ENCODE measurements around the gene TMIGD1. TPM values are rescaled to one million over a fixed set of nuclear protein-coding genes. Genes with fewer than 3 reads are reported as not detected.

TMIGD1 gene, protein sequence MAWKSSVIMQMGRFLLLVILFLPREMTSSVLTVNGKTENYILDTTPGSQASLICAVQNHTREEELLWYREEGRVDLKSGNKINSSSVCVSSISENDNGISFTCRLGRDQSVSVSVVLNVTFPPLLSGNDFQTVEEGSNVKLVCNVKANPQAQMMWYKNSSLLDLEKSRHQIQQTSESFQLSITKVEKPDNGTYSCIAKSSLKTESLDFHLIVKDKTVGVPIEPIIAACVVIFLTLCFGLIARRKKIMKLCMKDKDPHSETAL
- total RNA-seq: not detected

DNA sequence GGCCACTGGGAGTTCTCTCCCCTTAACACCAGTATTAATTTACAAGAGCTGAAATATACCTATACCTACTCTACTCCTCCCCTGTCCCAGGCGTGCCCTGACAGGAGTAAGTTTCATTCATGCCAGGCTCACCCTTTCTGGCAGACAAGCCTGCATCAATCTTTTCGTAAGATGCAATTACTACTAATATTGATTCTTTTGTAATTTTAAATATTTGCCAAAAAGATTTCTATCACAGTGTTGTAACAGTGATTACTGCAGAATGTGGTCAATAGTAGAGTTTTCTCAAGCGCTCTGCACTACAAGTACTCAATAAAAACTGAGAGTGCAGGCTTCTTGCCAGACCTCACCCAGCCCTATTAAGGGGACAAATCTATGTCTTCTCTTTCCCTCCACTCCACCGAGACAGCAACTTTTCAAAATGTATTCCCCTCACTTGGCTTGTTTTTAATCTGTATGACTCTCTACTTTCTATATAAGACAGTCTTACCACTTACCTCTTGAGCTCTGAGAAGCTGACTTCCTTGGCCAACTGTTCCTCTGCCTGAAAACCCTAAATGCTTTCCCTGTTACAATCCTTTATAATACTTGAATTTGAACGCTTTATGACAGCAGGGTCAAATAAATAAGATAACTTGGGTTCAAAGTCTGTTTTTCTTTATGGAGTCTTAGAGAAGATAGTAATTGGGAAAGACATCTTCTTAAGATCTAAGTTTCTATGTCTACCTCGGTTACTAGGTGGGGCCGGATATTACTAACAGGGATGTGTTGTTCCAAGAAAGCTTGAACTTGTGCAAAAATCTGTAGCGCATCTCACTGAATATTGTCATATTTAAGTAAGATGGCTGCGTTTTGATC, at the start of gene TMIGD1:
Gene TMIGD1 (minus strand): TSS at position 555 of the 858 bp plus-strand sequence. CDS start 1,924 bp downstream, outside the sequence.
- DNase-seq (ENCODE audit: low spot score in 2 of 2): peak in 1 of 2 donors; percentile 62
- intact Hi-C loops (cut with DNase I; ENCODE audit: low total_unique reads): loop anchor here (10.0 kb wide), 1 partner anchor 209 kb away; no protein-coding TSS in a partner anchor
- WGBS, 2 donors: 46 to 59% methylated on average over 9 of the region's 9 CpGs
- TF ChIP-seq, protein P1, sequence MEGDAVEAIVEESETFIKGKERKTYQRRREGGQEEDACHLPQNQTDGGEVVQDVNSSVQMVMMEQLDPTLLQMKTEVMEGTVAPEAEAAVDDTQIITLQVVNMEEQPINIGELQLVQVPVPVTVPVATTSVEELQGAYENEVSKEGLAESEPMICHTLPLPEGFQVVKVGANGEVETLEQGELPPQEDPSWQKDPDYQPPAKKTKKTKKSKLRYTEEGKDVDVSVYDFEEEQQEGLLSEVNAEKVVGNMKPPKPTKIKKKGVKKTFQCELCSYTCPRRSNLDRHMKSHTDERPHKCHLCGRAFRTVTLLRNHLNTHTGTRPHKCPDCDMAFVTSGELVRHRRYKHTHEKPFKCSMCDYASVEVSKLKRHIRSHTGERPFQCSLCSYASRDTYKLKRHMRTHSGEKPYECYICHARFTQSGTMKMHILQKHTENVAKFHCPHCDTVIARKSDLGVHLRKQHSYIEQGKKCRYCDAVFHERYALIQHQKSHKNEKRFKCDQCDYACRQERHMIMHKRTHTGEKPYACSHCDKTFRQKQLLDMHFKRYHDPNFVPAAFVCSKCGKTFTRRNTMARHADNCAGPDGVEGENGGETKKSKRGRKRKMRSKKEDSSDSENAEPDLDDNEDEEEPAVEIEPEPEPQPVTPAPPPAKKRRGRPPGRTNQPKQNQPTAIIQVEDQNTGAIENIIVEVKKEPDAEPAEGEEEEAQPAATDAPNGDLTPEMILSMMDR (IDR thresholded peaks at IDR 0.05): no peak
- TF ChIP-seq POLR2A (IDR thresholded peaks at IDR 0.05): no peak
- no peak within 1 kb of the TSS for H3K4me3 ChIP-seq (ENCODE audit: low read depth, poor library complexity, severe bottlenecking)

DNA sequence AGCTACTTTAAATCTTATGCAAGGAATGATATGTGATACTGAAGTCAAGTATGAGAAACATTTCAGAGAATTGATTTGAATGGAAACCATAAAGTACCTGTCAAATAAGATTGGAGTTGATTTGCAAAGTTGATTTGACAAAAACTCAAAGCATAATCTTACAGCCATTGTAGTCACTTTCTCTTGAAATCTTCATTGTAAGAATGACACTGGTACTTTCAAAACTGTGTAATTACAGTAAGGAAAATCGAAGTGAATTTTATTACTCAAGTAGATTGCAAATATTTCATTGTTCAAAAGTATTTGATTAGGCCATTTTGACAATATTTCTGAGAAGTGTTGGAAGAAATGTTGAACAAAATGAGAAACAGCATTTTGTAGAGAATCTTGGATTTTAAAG, 48.5 kb upstream of the TMIGD1 start:
- TF ChIP-seq, protein P1 (IDR thresholded peaks at IDR 0.05): no peak
- no peak for TF ChIP-seq POLR2A (IDR thresholded peaks at IDR 0.05)
- intact Hi-C loops (cut with DNase I; ENCODE audit: low total_unique reads): no loop called here
- 80 to 81% methylated on average over 1 of the region's 1 CpG for WGBS, 2 donors
- no peak for DNase-seq (ENCODE audit: low spot score in 2 of 2)
- H3K4me3 ChIP-seq (ENCODE audit: low read depth, poor library complexity, severe bottlenecking): no peak overlapping the region

DNA sequence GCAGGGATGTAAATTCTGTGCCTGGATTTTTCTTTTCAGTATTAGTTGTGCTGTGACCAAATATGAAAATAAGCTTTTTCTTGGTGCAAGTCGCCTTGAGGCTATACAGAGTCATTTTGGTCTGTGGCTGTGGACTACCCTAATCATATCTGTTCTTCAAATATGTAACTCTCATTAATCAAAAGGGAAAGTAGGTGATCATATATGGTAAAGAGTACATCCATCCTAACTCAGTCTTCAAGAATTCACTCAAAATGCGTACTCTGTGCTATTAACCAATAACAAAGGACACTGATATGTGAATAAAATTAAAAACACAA, 47.4 kb upstream of the TMIGD1 start:
- WGBS, 2 donors: 73 to 89% methylated on average over 2 of the region's 2 CpGs
- no peak overlapping the region for H3K4me3 ChIP-seq (ENCODE audit: low read depth, poor library complexity, severe bottlenecking)
- intact Hi-C loops (cut with DNase I; ENCODE audit: low total_unique reads): no loop called here
- no peak for DNase-seq (ENCODE audit: low spot score in 2 of 2)
- TF ChIP-seq, protein P1 (IDR thresholded peaks at IDR 0.05): no peak
- TF ChIP-seq POLR2A (IDR thresholded peaks at IDR 0.05): no peak

DNA sequence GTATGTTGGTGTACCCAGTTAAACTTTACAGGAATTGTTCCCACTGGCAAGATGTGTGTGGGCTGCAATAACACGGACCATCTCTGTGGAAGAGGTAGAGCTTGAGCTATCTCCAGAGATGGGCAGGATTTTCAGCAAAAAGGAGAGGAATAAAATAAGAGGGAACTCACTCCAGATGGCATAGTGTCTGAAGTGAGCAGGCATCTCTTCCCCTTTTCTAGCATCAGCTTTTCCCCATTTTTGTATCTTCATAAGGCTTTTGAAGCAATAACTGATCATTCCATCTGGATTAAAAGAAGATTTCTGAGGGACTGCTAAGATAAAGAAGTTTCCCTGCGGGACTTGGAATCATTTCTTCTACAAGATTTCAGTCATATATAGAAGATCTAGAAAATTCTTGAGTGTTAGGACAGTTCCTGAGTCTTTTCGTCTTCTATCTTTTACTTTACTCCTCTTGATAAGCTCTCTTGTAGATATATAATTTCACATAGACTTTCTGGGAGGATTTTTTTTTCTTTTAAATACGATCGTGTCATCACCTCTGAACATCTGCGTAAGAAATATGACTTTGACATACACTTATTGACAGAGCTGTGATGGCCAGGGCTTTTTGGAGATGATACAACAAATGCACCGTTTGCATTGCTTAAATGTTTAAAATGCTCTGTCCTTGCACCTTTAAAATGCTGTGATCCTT, 46.9 kb upstream of the TMIGD1 start:
- WGBS, 2 donors: 54 to 56% methylated on average over 7 of the region's 7 CpGs
- TF ChIP-seq, protein P1 (IDR thresholded peaks at IDR 0.05): no peak
- TF ChIP-seq POLR2A (IDR thresholded peaks at IDR 0.05): no peak
- DNase-seq (ENCODE audit: low spot score in 2 of 2): no peak
- intact Hi-C loops (cut with DNase I; ENCODE audit: low total_unique reads): no loop called here
- no peak overlapping the region for H3K4me3 ChIP-seq (ENCODE audit: low read depth, poor library complexity, severe bottlenecking)

DNA sequence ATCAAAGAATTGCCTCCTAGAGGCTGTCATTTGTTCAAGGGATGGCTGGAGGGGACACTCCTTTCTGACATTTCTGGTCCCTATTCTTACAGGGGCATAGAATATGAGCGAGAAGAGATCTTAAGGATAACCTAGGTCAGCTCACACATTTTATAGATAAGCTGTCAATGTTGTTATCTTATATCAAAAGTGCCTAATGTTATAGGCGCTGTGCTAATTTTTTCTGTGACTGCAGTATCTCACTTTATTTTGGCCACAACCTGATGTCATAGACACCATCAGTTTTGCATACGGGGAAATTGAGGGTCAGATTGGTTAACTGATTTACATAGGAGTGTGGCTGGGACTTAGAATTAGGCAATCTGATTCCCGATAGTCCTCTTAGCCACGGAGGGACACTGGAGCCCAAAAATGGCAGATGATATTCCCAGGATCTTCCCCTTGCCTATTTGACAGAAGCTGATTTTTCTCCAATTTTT, 46.1 kb upstream of the TMIGD1 start:
- no peak for TF ChIP-seq POLR2A (IDR thresholded peaks at IDR 0.05)
- TF ChIP-seq, protein P1 (IDR thresholded peaks at IDR 0.05): no peak
- WGBS, 2 donors: 13 to 15% methylated on average over 5 of the region's 5 CpGs
- H3K4me3 ChIP-seq (ENCODE audit: low read depth, poor library complexity, severe bottlenecking): peak overlapping the region; percentile 85
- intact Hi-C loops (cut with DNase I; ENCODE audit: low total_unique reads): no loop called here
- no peak for DNase-seq (ENCODE audit: low spot score in 2 of 2)

All from lower leg skin (tissue), 4 donors.